GM12864 (cell line): Measurements from ENCODE around the gene EPS15.

Experiments
- DNase-seq: peaks from one replicate; pipeline ENCODE4 v3.0.0-alpha.2; 2011; ENCODE audit warnings: low read depth
- H3K4me3 ChIP-seq: 2 replicates; pipeline ENCODE4 v1.5.1; 2011; ENCODE audit warnings: mild to moderate bottlenecking, low read depth, low read length, control low read depth
- CTCF ChIP-seq: IDR thresholded peaks from 2 replicates; pipeline ENCODE4 v1.5.1; 2011; ENCODE audit warnings: low read depth, mild to moderate bottlenecking, moderate library complexity, low read length, control low read depth, inconsistent platforms; ENCODE audit errors: missing control alignments

Gene EPS15

GRCh38 chr1:51499694-51500093 is 19.4 kb downstream of the EPS15 start:
- H3K4me3 ChIP-seq: no peak overlapping the region
- no peak for TF ChIP-seq CTCF

GRCh38 chr1:51498924-51499323 is 20.1 kb downstream of the EPS15 start:
- no peak for DNase-seq
- TF ChIP-seq CTCF: no peak
- no peak overlapping the region for H3K4me3 ChIP-seq

More at GRCh38 chr1:51499694-51500093, 19.4 kb downstream of the EPS15 start:
- DNase-seq: no peak

GRCh38 chr1:51497340-51497739 is 21.7 kb downstream of the EPS15 start:
- no peak for DNase-seq
- H3K4me3 ChIP-seq: no peak overlapping the region
- no peak for TF ChIP-seq CTCF

- no peak for TF ChIP-seq CTCF
- H3K4me3 ChIP-seq: no peak overlapping the region
- no peak for DNase-seq
These were observed 24.8 kb downstream of the EPS15 start for GRCh38 chr1:51494138-51494830.

- TF ChIP-seq CTCF: no peak
- H3K4me3 ChIP-seq: no peak overlapping the region; the same call in 1 of the 2 replicates
- DNase-seq: no peak
These were observed 27.7 kb downstream of the EPS15 start for GRCh38 chr1:51491166-51491981.

GRCh38 chr1:51489472-51489871 is 29.6 kb downstream of the EPS15 start:
- H3K4me3 ChIP-seq: no peak overlapping the region
- TF ChIP-seq CTCF: no peak
- DNase-seq: no peak
